ENCODE measurements around the gene CCDC112.

CCDC112 gene

DNA sequence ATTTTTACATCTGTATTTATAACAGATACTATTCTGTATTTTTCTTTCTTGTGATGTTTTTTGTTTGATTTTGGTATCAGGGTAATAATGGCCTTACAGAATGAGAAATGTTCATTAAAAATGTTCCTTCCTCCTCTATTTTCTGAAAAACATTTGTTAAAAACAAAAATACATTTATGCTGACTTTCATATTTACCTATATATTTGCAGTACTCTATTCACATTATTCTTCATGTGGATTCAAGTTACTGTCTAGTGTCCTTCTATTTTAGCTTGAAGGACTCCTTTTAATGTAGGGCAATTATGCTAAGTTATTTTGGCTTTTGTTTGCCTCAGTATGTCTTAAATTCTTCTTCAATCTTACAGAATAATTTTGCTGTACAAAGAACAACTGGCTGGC, 5.1 kb downstream of the CCDC112 start:
- Histone ChIP-seq H3K4me3 (ENCODE audit: low read depth in 1 of 2, low read length in 2 of 2) (no peak overlapping the region), H3K27me3 (ENCODE audit: insufficient read depth, low read length, poor library complexity) (no peaks in the 10 kb centered on the region), H2AFZ (ENCODE audit: low read depth, low read length) (no peak overlapping the region), H3K27ac (ENCODE audit: low read length) (no peak overlapping the region), H3K9me3 (ENCODE audit: insufficient read depth, low read length, severe bottlenecking) (no peaks in the 10 kb centered on the region), H4K20me1 (ENCODE audit: insufficient read depth, low read length) (no peaks in the 10 kb centered on the region), H3K36me3 (ENCODE audit: insufficient read depth, low read length) (no peaks in the 10 kb centered on the region), H3K4me2 (ENCODE audit: insufficient read depth, low read length) (no peak overlapping the region), H3K4me1 (ENCODE audit: insufficient read depth, low read length) (no peaks in the 10 kb centered on the region), H3K79me2 (ENCODE audit: insufficient read depth, low read length) (no peaks in the 10 kb centered on the region), H3K9ac (ENCODE audit: low read depth, low read length) (no peak overlapping the region)
- DNase-seq (no peak), ATAC-seq (ENCODE audit: insufficient read depth, low read depth) (no peak)
- TF ChIP-seq EZH2 (IDR thresholded peaks at IDR 0.05; ENCODE audit: borderline replicate concordance, low read depth, low read length, severe bottlenecking) = no peak
- TF ChIP-seq, protein P1, sequence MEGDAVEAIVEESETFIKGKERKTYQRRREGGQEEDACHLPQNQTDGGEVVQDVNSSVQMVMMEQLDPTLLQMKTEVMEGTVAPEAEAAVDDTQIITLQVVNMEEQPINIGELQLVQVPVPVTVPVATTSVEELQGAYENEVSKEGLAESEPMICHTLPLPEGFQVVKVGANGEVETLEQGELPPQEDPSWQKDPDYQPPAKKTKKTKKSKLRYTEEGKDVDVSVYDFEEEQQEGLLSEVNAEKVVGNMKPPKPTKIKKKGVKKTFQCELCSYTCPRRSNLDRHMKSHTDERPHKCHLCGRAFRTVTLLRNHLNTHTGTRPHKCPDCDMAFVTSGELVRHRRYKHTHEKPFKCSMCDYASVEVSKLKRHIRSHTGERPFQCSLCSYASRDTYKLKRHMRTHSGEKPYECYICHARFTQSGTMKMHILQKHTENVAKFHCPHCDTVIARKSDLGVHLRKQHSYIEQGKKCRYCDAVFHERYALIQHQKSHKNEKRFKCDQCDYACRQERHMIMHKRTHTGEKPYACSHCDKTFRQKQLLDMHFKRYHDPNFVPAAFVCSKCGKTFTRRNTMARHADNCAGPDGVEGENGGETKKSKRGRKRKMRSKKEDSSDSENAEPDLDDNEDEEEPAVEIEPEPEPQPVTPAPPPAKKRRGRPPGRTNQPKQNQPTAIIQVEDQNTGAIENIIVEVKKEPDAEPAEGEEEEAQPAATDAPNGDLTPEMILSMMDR (IDR thresholded peaks at IDR 0.05; ENCODE audit: borderline replicate concordance, extremely low read depth, low read length, poor library complexity, severe bottlenecking) = no peak

DNA sequence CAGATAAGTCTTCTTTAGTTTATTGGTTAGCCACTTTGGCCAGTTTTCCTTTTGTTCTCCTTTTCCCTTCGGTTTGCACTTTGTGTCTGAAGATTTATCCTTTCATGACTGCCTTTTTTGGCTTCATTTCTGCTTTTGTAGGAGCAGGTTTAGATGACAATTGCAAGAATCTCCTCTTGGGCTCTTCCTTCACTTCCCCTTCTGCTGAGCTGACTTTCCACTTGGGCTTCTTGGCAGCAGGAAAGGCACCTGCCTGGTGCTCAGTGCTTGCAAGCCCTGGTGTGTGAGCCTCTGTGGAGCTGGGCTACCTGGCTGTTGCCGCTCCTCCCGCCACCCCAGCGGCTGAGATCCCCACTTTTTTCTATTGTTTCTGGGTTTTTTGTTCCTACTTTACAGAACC, 7.3 kb downstream of the CCDC112 start:
- Histone ChIP-seq H4K20me1 (ENCODE audit: insufficient read depth, low read length) (no peaks in the 10 kb centered on the region), H3K9me3 (ENCODE audit: insufficient read depth, low read length, severe bottlenecking) (no peaks in the 10 kb centered on the region), H3K4me3 (ENCODE audit: low read depth in 1 of 2, low read length in 2 of 2) (no peak overlapping the region), H3K79me2 (ENCODE audit: insufficient read depth, low read length) (no peaks in the 10 kb centered on the region), H2AFZ (ENCODE audit: low read depth, low read length) (no peak overlapping the region), H3K9ac (ENCODE audit: low read depth, low read length) (no peak overlapping the region), H3K27me3 (ENCODE audit: insufficient read depth, low read length, poor library complexity) (no peaks in the 10 kb centered on the region), H3K4me1 (ENCODE audit: insufficient read depth, low read length) (no peaks in the 10 kb centered on the region), H3K4me2 (ENCODE audit: insufficient read depth, low read length) (no peak overlapping the region), H3K27ac (ENCODE audit: low read length) (no peak overlapping the region), H3K36me3 (ENCODE audit: insufficient read depth, low read length) (no peaks in the 10 kb centered on the region)
- TF ChIP-seq, protein P1 (IDR thresholded peaks at IDR 0.05; ENCODE audit: borderline replicate concordance, extremely low read depth, low read length, poor library complexity, severe bottlenecking) = no peak
- no peak for TF ChIP-seq EZH2 (IDR thresholded peaks at IDR 0.05; ENCODE audit: borderline replicate concordance, low read depth, low read length, severe bottlenecking)
- no peak for DNase-seq
- ATAC-seq (ENCODE audit: insufficient read depth, low read depth) = no peak

DNA sequence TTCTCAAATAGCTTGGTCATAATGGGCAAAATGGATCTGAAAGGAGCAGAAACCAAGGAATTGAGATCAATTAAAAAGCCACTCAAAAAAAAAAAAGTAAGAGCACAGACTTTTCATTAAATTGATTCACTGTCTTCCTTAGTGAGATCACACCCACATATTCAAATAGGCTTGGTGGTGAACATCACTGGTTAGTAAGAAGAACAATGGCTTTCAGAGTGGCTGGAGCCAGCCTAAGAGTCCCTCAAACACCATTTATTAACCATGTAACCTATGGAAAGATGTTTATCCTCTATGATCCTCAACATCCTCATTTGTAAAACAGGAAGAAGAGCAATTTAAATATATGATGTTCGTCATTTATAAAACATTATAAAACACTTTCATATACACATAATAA, 12.4 kb downstream of the CCDC112 start:
- H3K4me3 ChIP-seq (ENCODE audit: low read depth in 1 of 2, low read length in 2 of 2) = no peak overlapping the region
- TF ChIP-seq, protein P1 (IDR thresholded peaks at IDR 0.05; ENCODE audit: borderline replicate concordance, extremely low read depth, low read length, poor library complexity, severe bottlenecking) = no peak
- no peak for TF ChIP-seq EZH2 (IDR thresholded peaks at IDR 0.05; ENCODE audit: borderline replicate concordance, low read depth, low read length, severe bottlenecking)
- no peaks in the 10 kb centered on the region for H3K27me3 ChIP-seq (ENCODE audit: insufficient read depth, low read length, poor library complexity)
- H3K9me3 ChIP-seq (ENCODE audit: insufficient read depth, low read length, severe bottlenecking) = no peaks in the 10 kb centered on the region
- DNase-seq (no peak), ATAC-seq (ENCODE audit: insufficient read depth, low read depth) (no peak)
- H3K4me1 ChIP-seq (ENCODE audit: insufficient read depth, low read length) = no peaks in the 10 kb centered on the region
- no peaks in the 10 kb centered on the region for H3K36me3 ChIP-seq (ENCODE audit: insufficient read depth, low read length)
- H3K79me2 ChIP-seq (ENCODE audit: insufficient read depth, low read length) = no peaks in the 10 kb centered on the region
- H3K27ac ChIP-seq (ENCODE audit: low read length) = no peak overlapping the region
- no peaks in the 10 kb centered on the region for H4K20me1 ChIP-seq (ENCODE audit: insufficient read depth, low read length)
- no peak overlapping the region for H3K9ac ChIP-seq (ENCODE audit: low read depth, low read length)
- no peak overlapping the region for H2AFZ ChIP-seq (ENCODE audit: low read depth, low read length)
- H3K4me2 ChIP-seq (ENCODE audit: insufficient read depth, low read length) = no peak overlapping the region

DNA sequence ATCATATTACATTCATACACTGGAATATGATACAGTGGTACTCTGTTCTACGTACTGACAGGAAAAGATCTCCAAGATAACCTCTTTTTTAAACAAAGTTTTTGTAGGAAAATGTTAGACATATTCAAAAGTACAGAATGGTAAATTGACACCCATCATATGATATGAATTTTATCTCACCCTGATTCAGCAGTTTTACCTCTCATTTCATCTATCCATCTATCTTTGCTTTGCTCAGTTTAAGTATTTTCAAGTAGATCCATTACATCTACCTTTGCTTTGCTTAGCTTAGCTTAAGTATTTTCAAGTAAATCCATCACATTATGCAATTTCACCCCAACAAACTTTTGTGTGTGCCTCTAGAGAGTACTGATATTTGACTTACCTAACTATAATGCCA, 14.3 kb downstream of the CCDC112 start:
- Histone ChIP-seq H3K79me2 (ENCODE audit: insufficient read depth, low read length) (no peaks in the 10 kb centered on the region), H3K36me3 (ENCODE audit: insufficient read depth, low read length) (no peaks in the 10 kb centered on the region), H3K27me3 (ENCODE audit: insufficient read depth, low read length, poor library complexity) (no peaks in the 10 kb centered on the region), H3K4me3 (ENCODE audit: low read depth in 1 of 2, low read length in 2 of 2) (no peak overlapping the region), H3K4me1 (ENCODE audit: insufficient read depth, low read length) (no peaks in the 10 kb centered on the region), H3K9me3 (ENCODE audit: insufficient read depth, low read length, severe bottlenecking) (no peaks in the 10 kb centered on the region), H4K20me1 (ENCODE audit: insufficient read depth, low read length) (no peaks in the 10 kb centered on the region), H3K4me2 (ENCODE audit: insufficient read depth, low read length) (no peak overlapping the region), H3K27ac (ENCODE audit: low read length) (no peak overlapping the region), H2AFZ (ENCODE audit: low read depth, low read length) (no peak overlapping the region), H3K9ac (ENCODE audit: low read depth, low read length) (no peak overlapping the region)
- DNase-seq (no peak), ATAC-seq (ENCODE audit: insufficient read depth, low read depth) (no peak)
- TF ChIP-seq, protein P1 (IDR thresholded peaks at IDR 0.05; ENCODE audit: borderline replicate concordance, extremely low read depth, low read length, poor library complexity, severe bottlenecking) = no peak
- no peak for TF ChIP-seq EZH2 (IDR thresholded peaks at IDR 0.05; ENCODE audit: borderline replicate concordance, low read depth, low read length, severe bottlenecking)

Measured in DND-41 (cell line).